ENCODE measurements around the gene C7orf25.

DNA sequence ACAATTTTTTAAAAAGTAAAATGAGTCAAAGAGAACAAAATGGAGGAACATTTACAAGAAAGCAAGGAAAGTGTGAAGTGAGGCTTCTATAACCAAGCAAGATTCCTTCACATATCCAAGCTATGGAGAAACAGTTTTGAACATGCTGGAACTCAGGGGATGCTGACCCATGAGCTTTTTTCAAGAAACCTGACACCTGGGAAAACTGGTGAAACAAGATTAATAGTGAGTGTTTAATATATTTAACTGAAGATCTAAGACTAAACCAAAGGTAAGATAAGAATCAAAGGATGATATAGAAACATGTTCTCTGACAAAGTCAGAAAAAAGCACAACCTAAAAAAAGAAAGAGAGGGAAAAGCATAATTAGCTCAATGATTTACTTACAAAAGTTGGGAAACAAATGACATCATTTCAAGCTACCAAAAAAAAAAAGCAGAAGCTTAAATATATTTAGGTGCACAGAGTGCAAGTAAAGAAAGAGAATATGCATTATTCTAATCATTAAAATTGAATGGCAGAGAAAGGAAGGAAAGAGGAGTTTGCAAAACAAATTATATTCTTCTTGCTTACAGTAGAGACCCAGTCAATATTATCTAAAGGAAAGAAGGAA is 24.9 kb downstream of the C7orf25 start:
- TF ChIP-seq, protein P1, sequence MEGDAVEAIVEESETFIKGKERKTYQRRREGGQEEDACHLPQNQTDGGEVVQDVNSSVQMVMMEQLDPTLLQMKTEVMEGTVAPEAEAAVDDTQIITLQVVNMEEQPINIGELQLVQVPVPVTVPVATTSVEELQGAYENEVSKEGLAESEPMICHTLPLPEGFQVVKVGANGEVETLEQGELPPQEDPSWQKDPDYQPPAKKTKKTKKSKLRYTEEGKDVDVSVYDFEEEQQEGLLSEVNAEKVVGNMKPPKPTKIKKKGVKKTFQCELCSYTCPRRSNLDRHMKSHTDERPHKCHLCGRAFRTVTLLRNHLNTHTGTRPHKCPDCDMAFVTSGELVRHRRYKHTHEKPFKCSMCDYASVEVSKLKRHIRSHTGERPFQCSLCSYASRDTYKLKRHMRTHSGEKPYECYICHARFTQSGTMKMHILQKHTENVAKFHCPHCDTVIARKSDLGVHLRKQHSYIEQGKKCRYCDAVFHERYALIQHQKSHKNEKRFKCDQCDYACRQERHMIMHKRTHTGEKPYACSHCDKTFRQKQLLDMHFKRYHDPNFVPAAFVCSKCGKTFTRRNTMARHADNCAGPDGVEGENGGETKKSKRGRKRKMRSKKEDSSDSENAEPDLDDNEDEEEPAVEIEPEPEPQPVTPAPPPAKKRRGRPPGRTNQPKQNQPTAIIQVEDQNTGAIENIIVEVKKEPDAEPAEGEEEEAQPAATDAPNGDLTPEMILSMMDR (IDR thresholded peaks at IDR 0.05 in 2 of 3, conservative IDR thresholded peaks at IDR 0.05 in 1 of 3; ENCODE audit: control insufficient read depth in 2 of 3, extremely low read depth in 1 of 3, insufficient read depth in 1 of 3, low read depth in 3 of 3, low read length in 3 of 3) = no peak
- TF ChIP-seq, protein P2, sequence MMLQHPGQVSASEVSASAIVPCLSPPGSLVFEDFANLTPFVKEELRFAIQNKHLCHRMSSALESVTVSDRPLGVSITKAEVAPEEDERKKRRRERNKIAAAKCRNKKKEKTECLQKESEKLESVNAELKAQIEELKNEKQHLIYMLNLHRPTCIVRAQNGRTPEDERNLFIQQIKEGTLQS (IDR thresholded peaks at IDR 0.05; ENCODE audit: borderline replicate concordance, extremely low read depth, low read depth, low read length) = no peak
- no peak for TF ChIP-seq EZH2 (IDR thresholded peaks at IDR 0.05; ENCODE audit: borderline replicate concordance, control insufficient read depth, low read depth, low read length)
- TF ChIP-seq, protein P3, sequence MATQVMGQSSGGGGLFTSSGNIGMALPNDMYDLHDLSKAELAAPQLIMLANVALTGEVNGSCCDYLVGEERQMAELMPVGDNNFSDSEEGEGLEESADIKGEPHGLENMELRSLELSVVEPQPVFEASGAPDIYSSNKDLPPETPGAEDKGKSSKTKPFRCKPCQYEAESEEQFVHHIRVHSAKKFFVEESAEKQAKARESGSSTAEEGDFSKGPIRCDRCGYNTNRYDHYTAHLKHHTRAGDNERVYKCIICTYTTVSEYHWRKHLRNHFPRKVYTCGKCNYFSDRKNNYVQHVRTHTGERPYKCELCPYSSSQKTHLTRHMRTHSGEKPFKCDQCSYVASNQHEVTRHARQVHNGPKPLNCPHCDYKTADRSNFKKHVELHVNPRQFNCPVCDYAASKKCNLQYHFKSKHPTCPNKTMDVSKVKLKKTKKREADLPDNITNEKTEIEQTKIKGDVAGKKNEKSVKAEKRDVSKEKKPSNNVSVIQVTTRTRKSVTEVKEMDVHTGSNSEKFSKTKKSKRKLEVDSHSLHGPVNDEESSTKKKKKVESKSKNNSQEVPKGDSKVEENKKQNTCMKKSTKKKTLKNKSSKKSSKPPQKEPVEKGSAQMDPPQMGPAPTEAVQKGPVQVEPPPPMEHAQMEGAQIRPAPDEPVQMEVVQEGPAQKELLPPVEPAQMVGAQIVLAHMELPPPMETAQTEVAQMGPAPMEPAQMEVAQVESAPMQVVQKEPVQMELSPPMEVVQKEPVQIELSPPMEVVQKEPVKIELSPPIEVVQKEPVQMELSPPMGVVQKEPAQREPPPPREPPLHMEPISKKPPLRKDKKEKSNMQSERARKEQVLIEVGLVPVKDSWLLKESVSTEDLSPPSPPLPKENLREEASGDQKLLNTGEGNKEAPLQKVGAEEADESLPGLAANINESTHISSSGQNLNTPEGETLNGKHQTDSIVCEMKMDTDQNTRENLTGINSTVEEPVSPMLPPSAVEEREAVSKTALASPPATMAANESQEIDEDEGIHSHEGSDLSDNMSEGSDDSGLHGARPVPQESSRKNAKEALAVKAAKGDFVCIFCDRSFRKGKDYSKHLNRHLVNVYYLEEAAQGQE (IDR thresholded peaks at IDR 0.05; ENCODE audit: low read depth, low read length) = no peak
- no peak for TF ChIP-seq SPI1 (IDR thresholded peaks at IDR 0.05; ENCODE audit: borderline replicate concordance, insufficient read depth, low read depth, low read length)
- no peak for TF ChIP-seq CBX5 (IDR thresholded peaks at IDR 0.05; ENCODE audit: low read depth)
- no peak for TF ChIP-seq TARDBP (IDR thresholded peaks at IDR 0.05; ENCODE audit: borderline replicate concordance)
- no peak for TF ChIP-seq GABPA (IDR thresholded peaks at IDR 0.05; ENCODE audit: low read depth)
- TF ChIP-seq SMAD5 (IDR thresholded peaks at IDR 0.05; ENCODE audit: low read depth) = no peak

Measured in GM12878 (cell line).